ENCODE data around the gene ZNF683. TPM values are rescaled to one million over a fixed set of nuclear protein-coding genes. Genes with fewer than 3 reads are reported as not detected.

Gene ZNF683
- total and polyA plus RNA-seq, 2 experiments from 2014 or later = not detected

GRCh38 chr1:26388791-26389445 lies 16.4 kb upstream of the ZNF683 start (continued):
- TF ChIP-seq REST (IDR thresholded peaks at IDR 0.05; ENCODE audit: unreplicated experiment) (no peak), POLR2AphosphoS5 (IDR thresholded peaks at IDR 0.05; ENCODE audit: low read depth) (no peak), ZNF331 (CRISPR knock-in tag; IDR thresholded peaks at IDR 0.05; ENCODE audit: low read depth) (no peak), EZH2phosphoT487 (IDR thresholded peaks at IDR 0.05; ENCODE audit: unreplicated experiment) (no peak), CREB1 (CRISPR knock-in tag; IDR thresholded peaks at IDR 0.05; ENCODE audit: low read depth) (no peak), CTCF (conservative IDR thresholded peaks at IDR 0.05; ENCODE audit: low read depth in 2 of 2) (no peak), NANOG (IDR thresholded peaks at IDR 0.05; ENCODE audit: borderline replicate concordance) (no peak), STAT1 (IDR thresholded peaks at IDR 0.05; ENCODE audit: unreplicated experiment) (no peak), ZNF114 (CRISPR knock-in tag; IDR thresholded peaks at IDR 0.05) (no peak)

- no peaks in the 10 kb centered on the region for H3K79me2 ChIP-seq (replicated peaks; ENCODE audit: insufficient read depth)
- ATAC-seq (no peak), DNase-seq (ENCODE audit: low spot score) (no peak)
- no peaks in the 10 kb centered on the region for H4K20me1 ChIP-seq (replicated peaks; ENCODE audit: insufficient read depth)
- no peak overlapping the region for H2AFZ ChIP-seq
- H3K4me3 ChIP-seq = no peak overlapping the region
- no peaks in the 10 kb centered on the region for H3K36me3 ChIP-seq (ENCODE audit: insufficient read depth)
- no peaks in the 10 kb centered on the region for H3K9me2 ChIP-seq (ENCODE audit: insufficient read depth)
- no peak overlapping the region for H3K4me3 Mint-ChIP-seq
- no peaks in the 10 kb centered on the region for H3K36me3 Mint-ChIP-seq (ENCODE audit: low read depth)
- no peak overlapping the region for H3K27ac ChIP-seq (ENCODE audit: low read depth)
- H3K4me1 Mint-ChIP-seq = peaks cover 24% of the 10 kb centered on the region
- peaks cover 15% of the 10 kb centered on the region for H3K4me1 ChIP-seq (ENCODE audit: insufficient read depth)
- no peaks in the 10 kb centered on the region for H3K27me3 ChIP-seq (ENCODE audit: insufficient read depth)
- H3K27me3 Mint-ChIP-seq (ENCODE audit: insufficient read depth, low read depth, poor library complexity) = peaks cover 10% of the 10 kb centered on the region
- H3K27ac Mint-ChIP-seq = no peak overlapping the region
- no peaks in the 10 kb centered on the region; the same call in 2 of the 3 replicates for H3K9me3 Mint-ChIP-seq
- no peaks in the 10 kb centered on the region for H3F3A ChIP-seq (replicated peaks; ENCODE audit: low read depth)
- no peak overlapping the region for H3K4me2 ChIP-seq
- TF ChIP-seq EZH2phosphoT487 (IDR thresholded peaks at IDR 0.05; ENCODE audit: unreplicated experiment) (no peak), JUNB (IDR thresholded peaks at IDR 0.05; ENCODE audit: unreplicated experiment) (no peak), ETS1 (IDR thresholded peaks at IDR 0.05) (no peak), STAT1 (IDR thresholded peaks at IDR 0.05; ENCODE audit: unreplicated experiment) (no peak), REST (IDR thresholded peaks at IDR 0.05; ENCODE audit: unreplicated experiment) (no peak), POLR2AphosphoS5 (IDR thresholded peaks at IDR 0.05; ENCODE audit: low read depth) (no peak), CTCF (conservative IDR thresholded peaks at IDR 0.05; ENCODE audit: low read depth in 2 of 2) (no peak), CREB1 (CRISPR knock-in tag; IDR thresholded peaks at IDR 0.05; ENCODE audit: low read depth) (no peak), ZNF331 (CRISPR knock-in tag; IDR thresholded peaks at IDR 0.05; ENCODE audit: low read depth) (no peak)
Measured at GRCh38 chr1:26387447-26387846, 14.9 kb upstream of the ZNF683 start.
